Trophoblast cell (in vitro differentiated cells and primary cell): ENCODE measurements around the gene WDR45B.
A peak's percentile ranks its signal among the peaks of the same experiment; 100 is the strongest.

ENCODE experiments used
- DNase-seq, 2 donors: peaks; one replicate each; pipeline ENCODE4 v3.0.0-alpha.2; 2016
- H2AFZ ChIP-seq: 2 replicates; pipeline ENCODE4 v1.6.1; 2013; ENCODE audit warnings: low read length, moderate library complexity, mild to moderate bottlenecking; ENCODE audit not compliant: insufficient read depth, poor library complexity
- H2AK5ac ChIP-seq: 2 replicates; pipeline ENCODE4 v1.6.1; 2013; ENCODE audit warnings: mild to moderate bottlenecking, low read length
- H2BK120ac ChIP-seq: 2 replicates; pipeline ENCODE4 v1.6.1; 2013; ENCODE audit warnings: low read length, mild to moderate bottlenecking, moderate library complexity; ENCODE audit not compliant: insufficient read depth, poor library complexity
- H2BK12ac ChIP-seq: 2 replicates; pipeline ENCODE4 v1.6.1; 2013; ENCODE audit warnings: mild to moderate bottlenecking, low read length, moderate library complexity
- H2BK5ac ChIP-seq: 2 replicates; pipeline ENCODE4 v1.6.1; 2013; ENCODE audit warnings: low read length, low read depth, moderate library complexity, mild to moderate bottlenecking; ENCODE audit not compliant: poor library complexity
- H3K14ac ChIP-seq: 2 replicates; pipeline ENCODE4 v1.6.1; 2013; ENCODE audit warnings: mild to moderate bottlenecking, low read length
- H3K18ac ChIP-seq: 2 replicates; pipeline ENCODE4 v1.6.1; 2013; ENCODE audit warnings: mild to moderate bottlenecking, low read length
- H3K23ac ChIP-seq: 2 replicates; pipeline ENCODE4 v1.6.1; 2013; ENCODE audit warnings: low read length
- H3K27ac ChIP-seq: 2 replicates; pipeline ENCODE4 v1.5.1; 2013; ENCODE audit warnings: low read depth, mild to moderate bottlenecking, inconsistent platforms, low read length, moderate library complexity
- H3K27me3 ChIP-seq: 2 replicates; pipeline ENCODE4 v1.6.1; 2013; ENCODE audit warnings: inconsistent platforms, mild to moderate bottlenecking, low read length, moderate library complexity; ENCODE audit not compliant: insufficient read depth
- H3K36me3 ChIP-seq, 2 experiments: 1 replicate in 1 of 2; 2 replicates in 1 of 2; pipeline ENCODE4 v1.6.1; 2013; ENCODE audit warnings: low read length in 2 of 2, mild to moderate bottlenecking in 2 of 2, moderate library complexity in 1 of 2; ENCODE audit not compliant: insufficient read depth in 2 of 2, control insufficient read depth in 1 of 2
- H3K4ac ChIP-seq: 2 replicates; pipeline ENCODE4 v1.6.1; 2013; ENCODE audit warnings: low read depth, mild to moderate bottlenecking, low read length, moderate library complexity
- H3K4me1 ChIP-seq, 2 experiments: 1 replicate in 1 of 2; 2 replicates in 1 of 2; pipeline ENCODE4 v1.6.1; 2013; ENCODE audit warnings: low read length in 2 of 2, mild to moderate bottlenecking in 2 of 2, moderate library complexity in 1 of 2; ENCODE audit not compliant: insufficient read depth in 2 of 2, control insufficient read depth in 1 of 2
- H3K4me2 ChIP-seq: 2 replicates; pipeline ENCODE4 v1.6.1; 2013; ENCODE audit warnings: inconsistent platforms, mild to moderate bottlenecking, low read length, moderate library complexity
- H3K4me3 ChIP-seq: 2 replicates; pipeline ENCODE4 v1.5.1; 2013; ENCODE audit warnings: mild to moderate bottlenecking, low read depth, low read length, inconsistent platforms
- H3K79me1 ChIP-seq: one replicate; pipeline ENCODE4 v1.6.1; 2013; ENCODE audit warnings: low read length
- H3K79me2 ChIP-seq: 2 replicates; pipeline ENCODE4 v1.6.1; 2013; ENCODE audit warnings: low read length, mild to moderate bottlenecking; ENCODE audit not compliant: control insufficient read depth, insufficient read depth, poor library complexity
- H3K9ac ChIP-seq: 2 replicates; pipeline ENCODE4 v1.6.1; 2013; ENCODE audit warnings: mild to moderate bottlenecking, low read length
- H3K9me3 ChIP-seq: 2 replicates; pipeline ENCODE4 v1.6.1; 2013; ENCODE audit warnings: low read depth, mild to moderate bottlenecking, control low read depth, inconsistent platforms, low read length; ENCODE audit not compliant: insufficient read depth
- H4K12ac ChIP-seq: 2 replicates; pipeline ENCODE4 v1.6.1; 2013; ENCODE audit warnings: low read depth, mild to moderate bottlenecking, low read length, moderate library complexity
- H4K8ac ChIP-seq: 2 replicates; pipeline ENCODE4 v1.6.1; 2013; ENCODE audit warnings: low read depth, mild to moderate bottlenecking, low read length, moderate library complexity
- H4K91ac ChIP-seq: one replicate; pipeline ENCODE4 v1.6.1; 2013; ENCODE audit warnings: low read depth, mild to moderate bottlenecking, low read length, moderate library complexity
- WGBS: extraction: QIAGEN DNeasy Blood & Tissue Kit; methylation state at CpG from one replicate; pipeline ENCODE4 v1.1.7; 2013; ENCODE audit warnings: missing lambda C conversion rate; ENCODE audit not compliant: insufficient read length, insufficient coverage; ENCODE audit errors: extremely low coverage; 5-methylcytosine and 5-hydroxymethylcytosine counted together

WDR45B gene

DNA sequence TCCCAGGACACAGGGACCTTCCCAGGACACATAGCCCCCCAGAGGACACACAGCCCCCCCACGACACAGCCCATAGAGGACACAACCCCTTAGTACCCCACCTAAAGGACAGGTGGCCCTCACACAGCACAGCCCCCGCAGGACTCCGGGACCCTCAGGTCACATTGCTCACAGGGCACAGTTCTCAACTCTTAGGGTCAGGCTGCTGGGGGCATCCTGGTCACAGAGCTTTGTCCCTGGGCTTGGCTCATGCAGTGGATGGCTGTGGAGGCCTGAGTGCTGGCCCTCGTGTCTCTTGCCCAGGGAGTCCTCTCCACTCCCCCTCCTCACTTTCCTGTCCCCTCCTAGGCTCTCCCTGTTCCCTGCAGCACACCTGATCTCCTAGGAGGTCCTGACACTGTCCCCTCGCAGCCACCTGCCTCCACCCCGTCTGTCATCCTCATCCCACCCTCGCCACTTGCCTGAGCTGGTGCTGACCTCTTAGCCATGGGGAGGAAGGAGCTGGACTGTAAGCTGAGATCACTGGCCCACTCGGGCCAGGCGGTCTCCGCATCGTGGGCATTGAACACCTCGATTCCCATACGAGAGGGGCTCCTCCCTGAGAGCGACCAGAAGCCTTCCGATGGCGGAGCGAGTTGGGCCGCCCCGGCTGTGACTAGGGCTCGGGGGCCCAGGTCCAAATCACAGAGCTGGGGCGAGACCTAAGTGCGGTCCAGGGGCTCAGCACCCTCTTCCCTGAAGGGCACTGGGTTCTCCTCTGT, 1.4 kb upstream of the WDR45B start:
- no peak overlapping the region for H2AK5ac ChIP-seq
- no peak overlapping the region for H4K12ac ChIP-seq
- no CpG with 5 or more reads among the region's 22 CpGs for WGBS

GRCh38 chr17:82648742-82649331, 593 bp upstream of the WDR45B start:
- Histone ChIP-seq H4K8ac (peak overlapping the region; percentile 77), H2BK5ac (no peak overlapping the region), H3K4me2 (peak overlapping the region; percentile 70), H2BK120ac (peak overlapping the region; percentile 2), H3K4me3 (peak overlapping the region; percentile 57), H2BK12ac (no peak overlapping the region), H3K79me2 (peaks cover 14% of the 10 kb centered on the region), H3K79me1 (peaks cover 5% of the 10 kb centered on the region), H4K12ac (peak overlapping the region; percentile 78), H4K91ac (no peak overlapping the region), H3K23ac (no peak overlapping the region), H3K9ac (no peak overlapping the region), H3K4me1 (peaks cover 0 to 9% of the 10 kb centered on the region in 2 experiments), H3K27ac (no peak overlapping the region), H3K4ac (no peak overlapping the region), H3K27me3 (no peaks in the 10 kb centered on the region), H3K36me3 (peaks cover 3 to 6% of the 10 kb centered on the region in 2 experiments), H3K9me3 (no peaks in the 10 kb centered on the region), H2AK5ac (peak overlapping the region; percentile 13), H3K18ac (no peak overlapping the region), H3K14ac (no peak overlapping the region), H2AFZ (peak overlapping the region; percentile 38)
- no CpG with 5 or more reads among the region's 37 CpGs for WGBS
- peak in 1 of 2 donors; percentile 15 for DNase-seq

More for the DNA sequence above, 1.4 kb upstream of the WDR45B start:
- Histone ChIP-seq H3K4me1 (peaks cover 0 to 9% of the 10 kb centered on the region in 2 experiments), H3K9ac (no peak overlapping the region), H3K36me3 (no peaks in the 10 kb centered on the region), H3K14ac (no peak overlapping the region), H2BK120ac (no peak overlapping the region), H3K79me1 (peaks cover 5% of the 10 kb centered on the region), H3K9me3 (no peaks in the 10 kb centered on the region), H4K8ac (no peak overlapping the region), H3K4me3 (no peak overlapping the region), H3K18ac (no peak overlapping the region), H2BK12ac (no peak overlapping the region), H3K27me3 (no peaks in the 10 kb centered on the region), H3K79me2 (peaks cover 14% of the 10 kb centered on the region), H3K4ac (no peak overlapping the region), H2BK5ac (no peak overlapping the region), H3K4me2 (no peak overlapping the region), H3K27ac (no peak overlapping the region), H2AFZ (no peak overlapping the region), H3K23ac (no peak overlapping the region), H4K91ac (no peak overlapping the region)
- no peak for DNase-seq

DNA sequence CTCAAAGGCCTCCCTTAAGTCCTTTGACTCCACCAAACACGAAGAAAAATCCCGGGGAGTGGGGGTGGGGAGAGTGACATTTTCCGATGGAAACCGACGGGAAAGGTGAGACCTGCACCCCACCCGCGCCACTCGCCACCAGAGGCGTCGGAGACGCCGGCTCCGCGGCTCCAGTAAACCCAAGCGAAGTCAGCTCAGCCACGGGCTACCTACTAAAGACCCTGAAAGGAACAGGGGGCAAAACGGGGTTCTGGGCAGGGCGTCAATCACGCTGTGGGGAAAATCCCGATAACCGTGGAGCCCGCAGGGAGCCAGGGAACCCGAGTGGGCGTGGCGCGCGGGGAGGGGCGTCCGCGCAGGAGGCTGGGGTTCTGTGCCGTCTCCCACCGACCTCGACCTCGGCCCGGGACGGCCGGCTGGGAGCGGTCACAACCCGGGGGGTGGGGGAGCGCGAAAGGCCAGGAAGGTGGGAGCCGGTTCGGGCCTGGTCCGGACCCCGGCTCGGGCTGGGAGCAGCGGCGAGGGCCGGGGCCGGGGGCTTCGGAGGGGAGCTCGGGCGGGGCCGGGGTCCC, 565 bp downstream of the WDR45B start:
- Histone ChIP-seq H2BK120ac (peak overlapping the region; percentile 81), H3K4me3 (peak overlapping the region; percentile 99), H3K14ac (peak overlapping the region; percentile 93), H2BK5ac (peak overlapping the region; percentile 37), H4K91ac (peak overlapping the region; percentile 83), H3K4ac (peak overlapping the region; percentile 93), H2AFZ (peak overlapping the region; percentile 44), H4K8ac (peak overlapping the region; percentile 90), H3K9me3 (no peaks in the 10 kb centered on the region), H3K9ac (peak overlapping the region; percentile 97), H2AK5ac (peak overlapping the region; percentile 60), H3K36me3 (peaks cover 9 to 15% of the 10 kb centered on the region in 2 experiments), H3K18ac (peak overlapping the region; percentile 76), H2BK12ac (no peak overlapping the region), H3K23ac (no peak overlapping the region), H3K79me1 (peaks cover 5% of the 10 kb centered on the region), H3K79me2 (peaks cover 14% of the 10 kb centered on the region), H3K27ac (peak overlapping the region; percentile 90), H4K12ac (peak overlapping the region; percentile 95), H3K27me3 (no peaks in the 10 kb centered on the region), H3K4me2 (peak overlapping the region; percentile 93), H3K4me1 (peaks cover 0 to 9% of the 10 kb centered on the region in 2 experiments)
- no CpG with 5 or more reads among the region's 54 CpGs for WGBS
- DNase-seq = peak; percentile 8 to 54

GRCh38 chr17:82645516-82645915, 2.7 kb downstream of the WDR45B start:
- no peak overlapping the region for H3K14ac ChIP-seq
- no peaks in the 10 kb centered on the region for H3K27me3 ChIP-seq
- WGBS = no CpG with 5 or more reads among the region's 4 CpGs
- peaks cover 17% of the 10 kb centered on the region for H3K79me2 ChIP-seq
- H3K27ac ChIP-seq = no peak overlapping the region
- no peaks in the 10 kb centered on the region for H3K9me3 ChIP-seq
- H3K4me2 ChIP-seq = no peak overlapping the region
- H2BK5ac ChIP-seq = no peak overlapping the region
- no peak overlapping the region for H2AFZ ChIP-seq
- no peak for DNase-seq
- no peak overlapping the region for H3K23ac ChIP-seq
- H3K4me1 ChIP-seq = peaks cover 0 to 9% of the 10 kb centered on the region in 2 experiments
- peak overlapping the region; percentile 76 for H3K4ac ChIP-seq
- no peak overlapping the region for H2BK120ac ChIP-seq
- no peak overlapping the region for H3K9ac ChIP-seq
- H4K91ac ChIP-seq = no peak overlapping the region
- H3K79me1 ChIP-seq = peaks cover 5% of the 10 kb centered on the region
- no peak overlapping the region for H2AK5ac ChIP-seq
- H3K4me3 ChIP-seq = no peak overlapping the region
- peaks cover 28% of the 10 kb centered on the region in 2 experiments for H3K36me3 ChIP-seq
- no peak overlapping the region for H2BK12ac ChIP-seq
- H4K8ac ChIP-seq = no peak overlapping the region
- H3K18ac ChIP-seq = no peak overlapping the region
- no peak overlapping the region for H4K12ac ChIP-seq
